ENCODE measurements around the gene MGMT.

Gene MGMT

DNA sequence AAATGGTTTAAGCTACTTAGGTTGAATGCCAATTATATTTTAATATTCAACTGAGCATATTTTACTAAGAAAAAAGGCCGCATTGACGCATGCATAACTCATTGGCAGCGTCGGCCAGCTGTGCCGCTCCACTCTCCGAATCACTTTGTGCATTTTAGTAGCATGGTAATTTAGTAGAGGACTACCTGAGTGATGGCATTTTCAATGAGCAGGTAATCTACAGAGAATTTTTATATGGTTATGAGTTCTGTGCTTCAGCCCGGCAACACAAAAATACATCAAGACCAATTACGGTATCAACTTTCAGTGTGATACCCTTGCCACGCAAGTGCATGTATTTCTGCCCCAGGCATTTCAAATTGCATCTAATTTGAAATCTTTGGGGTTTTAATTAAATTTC, 249.8 kb downstream of the MGMT start:
- Histone ChIP-seq H3F3A (ENCODE audit: insufficient read depth, low read length) (no peaks in the 10 kb centered on the region), H3K27ac (ENCODE audit: low read depth, low read length, poor library complexity, severe bottlenecking) (no peak overlapping the region), H3K9me3 (ENCODE audit: low read length) (no peaks in the 10 kb centered on the region), H3K4me1 (ENCODE audit: insufficient read depth, low read length, severe bottlenecking) (no peaks in the 10 kb centered on the region), H3K4me3 (ENCODE audit: low read depth, low read length, poor library complexity, severe bottlenecking) (no peak overlapping the region), H3K27me3 (ENCODE audit: insufficient read depth, low read length) (no peaks in the 10 kb centered on the region), H3K79me2 (ENCODE audit: insufficient read depth, low read length) (no peaks in the 10 kb centered on the region), H2AFZ (ENCODE audit: low read length) (no peak overlapping the region), H3K9ac (ENCODE audit: low read length) (no peak overlapping the region), H3K4me2 (ENCODE audit: low read length) (no peak overlapping the region), H3K9me2 (ENCODE audit: low read depth, low read length) (no peaks in the 10 kb centered on the region), H3K36me3 (ENCODE audit: insufficient read depth, low read length) (peaks cover 12% of the 10 kb centered on the region), H4K20me1 (ENCODE audit: insufficient read depth, low read length) (no peaks in the 10 kb centered on the region)
- TF ChIP-seq EZH2 (IDR thresholded peaks at IDR 0.05; ENCODE audit: borderline replicate concordance, low read length), result no peak
- TF ChIP-seq, protein P1, sequence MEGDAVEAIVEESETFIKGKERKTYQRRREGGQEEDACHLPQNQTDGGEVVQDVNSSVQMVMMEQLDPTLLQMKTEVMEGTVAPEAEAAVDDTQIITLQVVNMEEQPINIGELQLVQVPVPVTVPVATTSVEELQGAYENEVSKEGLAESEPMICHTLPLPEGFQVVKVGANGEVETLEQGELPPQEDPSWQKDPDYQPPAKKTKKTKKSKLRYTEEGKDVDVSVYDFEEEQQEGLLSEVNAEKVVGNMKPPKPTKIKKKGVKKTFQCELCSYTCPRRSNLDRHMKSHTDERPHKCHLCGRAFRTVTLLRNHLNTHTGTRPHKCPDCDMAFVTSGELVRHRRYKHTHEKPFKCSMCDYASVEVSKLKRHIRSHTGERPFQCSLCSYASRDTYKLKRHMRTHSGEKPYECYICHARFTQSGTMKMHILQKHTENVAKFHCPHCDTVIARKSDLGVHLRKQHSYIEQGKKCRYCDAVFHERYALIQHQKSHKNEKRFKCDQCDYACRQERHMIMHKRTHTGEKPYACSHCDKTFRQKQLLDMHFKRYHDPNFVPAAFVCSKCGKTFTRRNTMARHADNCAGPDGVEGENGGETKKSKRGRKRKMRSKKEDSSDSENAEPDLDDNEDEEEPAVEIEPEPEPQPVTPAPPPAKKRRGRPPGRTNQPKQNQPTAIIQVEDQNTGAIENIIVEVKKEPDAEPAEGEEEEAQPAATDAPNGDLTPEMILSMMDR (IDR thresholded peaks at IDR 0.05; ENCODE audit: low read length), result no peak

DNA sequence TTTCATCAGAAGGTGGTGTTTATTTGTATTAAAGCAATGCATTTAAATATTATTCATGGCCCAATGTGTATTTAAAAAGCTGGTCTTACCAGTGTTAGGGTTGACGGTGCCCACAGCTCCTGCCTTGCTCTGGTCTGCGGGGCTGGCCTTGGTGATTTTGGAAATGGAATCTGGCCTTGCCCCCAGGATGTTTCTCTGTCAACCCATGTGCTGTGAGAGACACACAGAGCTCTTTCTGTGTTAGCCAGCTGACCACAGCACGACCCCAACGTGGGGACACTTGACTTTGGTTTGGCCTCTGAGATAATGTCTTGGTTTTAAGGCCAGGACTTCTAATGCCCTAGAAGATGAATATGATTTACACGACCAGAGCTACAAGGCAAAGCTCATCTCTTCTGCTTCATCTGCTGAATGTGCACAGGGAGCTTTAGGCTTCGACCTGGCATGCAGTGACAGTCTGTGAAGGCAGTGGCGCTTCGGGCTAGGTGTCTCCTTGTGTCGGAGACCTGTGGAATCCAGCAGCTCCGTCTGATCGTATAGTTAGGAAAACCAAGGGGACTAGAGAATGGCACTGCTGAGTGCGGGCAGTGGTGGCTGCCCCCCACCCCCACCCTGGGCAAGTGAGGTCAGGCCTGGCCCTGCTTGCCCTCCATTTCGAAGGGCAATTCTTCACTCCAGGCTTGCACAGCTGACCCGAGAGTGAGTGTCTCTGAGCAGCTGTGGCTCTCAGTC, 250.9 kb downstream of the MGMT start:
- Histone ChIP-seq H4K20me1 (ENCODE audit: insufficient read depth, low read length) (no peaks in the 10 kb centered on the region), H3K9me2 (ENCODE audit: low read depth, low read length) (no peaks in the 10 kb centered on the region), H3K36me3 (ENCODE audit: insufficient read depth, low read length) (peaks cover 12% of the 10 kb centered on the region), H3F3A (ENCODE audit: insufficient read depth, low read length) (no peaks in the 10 kb centered on the region), H3K4me2 (ENCODE audit: low read length) (no peak overlapping the region), H3K27ac (ENCODE audit: low read depth, low read length, poor library complexity, severe bottlenecking) (no peak overlapping the region), H2AFZ (ENCODE audit: low read length) (no peak overlapping the region), H3K79me2 (ENCODE audit: insufficient read depth, low read length) (no peaks in the 10 kb centered on the region), H3K9ac (ENCODE audit: low read length) (no peak overlapping the region), H3K9me3 (ENCODE audit: low read length) (no peaks in the 10 kb centered on the region), H3K4me3 (ENCODE audit: low read depth, low read length, poor library complexity, severe bottlenecking) (no peak overlapping the region), H3K27me3 (ENCODE audit: insufficient read depth, low read length) (no peaks in the 10 kb centered on the region), H3K4me1 (ENCODE audit: insufficient read depth, low read length, severe bottlenecking) (no peaks in the 10 kb centered on the region)
- TF ChIP-seq, protein P1 (IDR thresholded peaks at IDR 0.05; ENCODE audit: low read length), result no peak

DNA sequence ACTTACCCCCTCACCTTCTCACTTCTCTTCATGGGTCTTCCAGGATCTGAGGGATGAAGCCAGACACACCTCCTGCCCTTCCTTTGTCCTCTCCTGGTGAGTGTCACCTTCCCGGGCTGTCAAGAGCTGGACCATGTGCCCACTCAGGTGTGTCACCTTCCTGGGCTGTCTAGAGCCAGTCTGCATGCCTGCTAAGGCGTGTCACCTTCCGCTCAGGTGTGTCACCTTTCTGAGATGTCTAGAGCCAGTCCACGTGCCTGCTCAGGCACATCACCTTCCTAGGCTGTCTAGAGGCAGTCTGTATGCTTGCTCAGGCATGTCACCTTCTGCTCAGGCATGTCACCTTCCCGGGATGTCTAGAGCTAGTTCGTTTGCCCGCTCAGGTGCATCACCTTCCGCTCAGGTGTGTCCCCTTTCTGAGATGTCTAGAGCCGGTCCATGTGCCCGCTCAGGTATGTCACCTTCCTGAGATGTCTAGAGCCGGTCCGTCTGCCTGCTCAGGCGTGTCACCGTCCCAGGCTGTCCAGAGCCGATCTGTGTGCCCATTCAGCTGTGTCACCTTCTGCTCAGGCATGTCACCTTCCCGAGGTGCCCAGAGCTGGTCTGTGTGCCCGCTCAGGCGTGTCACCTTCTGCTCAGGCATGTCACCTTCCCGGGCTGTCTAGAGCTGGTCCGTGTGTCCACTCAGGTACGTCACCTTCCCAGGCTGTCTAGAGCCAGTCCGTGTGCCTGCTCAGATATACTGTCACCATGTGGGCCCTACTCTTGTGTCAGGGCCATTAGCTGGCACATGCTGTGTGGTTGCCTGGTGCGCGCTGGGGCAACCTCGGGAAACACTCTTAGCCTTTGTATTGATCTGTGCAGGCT, 251.7 kb downstream of the MGMT start:
- Histone ChIP-seq H3F3A (ENCODE audit: insufficient read depth, low read length) (no peaks in the 10 kb centered on the region), H3K36me3 (ENCODE audit: insufficient read depth, low read length) (peaks cover 12% of the 10 kb centered on the region), H3K4me1 (ENCODE audit: insufficient read depth, low read length, severe bottlenecking) (no peaks in the 10 kb centered on the region), H3K27ac (ENCODE audit: low read depth, low read length, poor library complexity, severe bottlenecking) (no peak overlapping the region), H3K9ac (ENCODE audit: low read length) (no peak overlapping the region), H3K27me3 (ENCODE audit: insufficient read depth, low read length) (no peaks in the 10 kb centered on the region), H3K9me3 (ENCODE audit: low read length) (no peaks in the 10 kb centered on the region), H3K79me2 (ENCODE audit: insufficient read depth, low read length) (no peaks in the 10 kb centered on the region), H4K20me1 (ENCODE audit: insufficient read depth, low read length) (no peaks in the 10 kb centered on the region), H3K4me2 (ENCODE audit: low read length) (no peak overlapping the region), H3K4me3 (ENCODE audit: low read depth, low read length, poor library complexity, severe bottlenecking) (no peak overlapping the region), H3K9me2 (ENCODE audit: low read depth, low read length) (no peaks in the 10 kb centered on the region), H2AFZ (ENCODE audit: low read length) (no peak overlapping the region)
- TF ChIP-seq, protein P1 (IDR thresholded peaks at IDR 0.05; ENCODE audit: low read length), result no peak
- TF ChIP-seq EZH2 (IDR thresholded peaks at IDR 0.05; ENCODE audit: borderline replicate concordance, low read length), result no peak

Data from OCI-LY1 (cell line).